Karpas-422 (cell line): Measurements from ENCODE around the gene SHROOM4. TPM values are rescaled to one million over a fixed set of nuclear protein-coding genes. Genes with fewer than 3 reads are reported as not detected.

ENCODE experiments used
- DNase-seq: peaks from one replicate; pipeline ENCODE4 v3.0.0-alpha.2; 2015
- H2AFZ ChIP-seq: fragments of 200-600 bp; sonication (generic); 2 replicates; pipeline ENCODE4 v1.6.1; 2014; ENCODE audit warnings: antibody characterized with exemption, low read length, mixed read lengths
- H3K27ac ChIP-seq: fragments of 200-600 bp; sonication (generic); 2 replicates; pipeline ENCODE4 v1.5.1; 2014; ENCODE audit warnings: mild to moderate bottlenecking, low read length, moderate library complexity
- H3K27me3 ChIP-seq: fragments of 200-600 bp; sonication (generic); 2 replicates; pipeline ENCODE4 v1.6.1; 2014; ENCODE audit warnings: low read length, mixed read lengths
- H3K36me3 ChIP-seq: fragments of 200-600 bp; sonication (generic); 2 replicates; pipeline ENCODE4 v1.6.1; 2014; ENCODE audit warnings: low read length, mixed read lengths; ENCODE audit not compliant: insufficient read depth
- H3K4me1 ChIP-seq: fragments of 200-600 bp; sonication (generic); 2 replicates; pipeline ENCODE4 v1.6.1; 2014; ENCODE audit warnings: mild to moderate bottlenecking, low read length, mixed read lengths
- H3K4me2 ChIP-seq: fragments of 200-600 bp; sonication (generic); 2 replicates; pipeline ENCODE4 v1.6.1; 2014; ENCODE audit warnings: low read length, low read depth, mild to moderate bottlenecking; ENCODE audit not compliant: poor library complexity, severe bottlenecking
- H3K4me3 ChIP-seq: fragments of 200-600 bp; sonication (generic); 2 replicates; pipeline ENCODE4 v1.5.1; 2014; ENCODE audit warnings: mild to moderate bottlenecking, antibody characterized with exemption, low read length, mixed read lengths
- H3K79me2 ChIP-seq: fragments of 200-600 bp; sonication (generic); 2 replicates; pipeline ENCODE4 v1.6.1; 2014; ENCODE audit warnings: mild to moderate bottlenecking, low read length, mixed read lengths
- H3K9ac ChIP-seq: fragments of 200-600 bp; sonication (generic); 2 replicates; pipeline ENCODE4 v1.6.0; 2014; ENCODE audit warnings: low read length
- H3K9me2 ChIP-seq: fragments of 200-600 bp; sonication (generic), shearing (Covaris generic); replicated peaks from 2 replicates; pipeline ENCODE4 v1.6.0; 2014; ENCODE audit warnings: mild to moderate bottlenecking, low read length, moderate library complexity; ENCODE audit not compliant: insufficient read depth
- H3K9me3 ChIP-seq: fragments of 300-700, 200-600 bp; sonication (generic); 2 replicates; pipeline ENCODE4 v1.6.1; 2014; ENCODE audit warnings: low read length, mixed read lengths
- H4K20me1 ChIP-seq: fragments of 200-600 bp; sonication (generic); 2 replicates; pipeline ENCODE4 v1.6.1; 2014; ENCODE audit warnings: mild to moderate bottlenecking, antibody characterized with exemption, low read length, low read depth; ENCODE audit not compliant: insufficient read depth
- total RNA-seq: library from RNA; depleted of rRNA; stranded (reverse); fragments of >200 nt; shearing (Covaris generic); gene quantifications from 2 replicates; pipeline ENCODE4 v1.2.3, GENCODE V29; 2014; ENCODE audit warnings: low replicate concordance

Gene SHROOM4
- total RNA-seq, 1 experiment from 2014 or later, result not detected

- Histone ChIP-seq H3K9me2 (no peaks in the 10 kb centered on the region), H3K79me2 (no peaks in the 10 kb centered on the region), H2AFZ (no peak overlapping the region), H3K27me3 (no peaks in the 10 kb centered on the region), H3K36me3 (no peaks in the 10 kb centered on the region), H3K9me3 (no peaks in the 10 kb centered on the region), H4K20me1 (no peaks in the 10 kb centered on the region), H3K9ac (no peak overlapping the region), H3K4me1 (peaks cover 11% of the 10 kb centered on the region), H3K4me3 (no peak overlapping the region), H3K27ac (no peak overlapping the region), H3K4me2 (no peak overlapping the region)
- DNase-seq, result no peak
Observed at GRCh38 chrX:50712777-50713176, 101.2 kb downstream of the SHROOM4 start.

GRCh38 chrX:50711907-50712306 is 102.1 kb downstream of the SHROOM4 start:
- H3K4me2 ChIP-seq, result no peak overlapping the region
- H3K9me3 ChIP-seq, result no peaks in the 10 kb centered on the region
- H3K4me3 ChIP-seq, result no peak overlapping the region
- no peak overlapping the region for H2AFZ ChIP-seq
- H3K9ac ChIP-seq, result no peak overlapping the region
- H3K9me2 ChIP-seq, result no peaks in the 10 kb centered on the region
- peaks cover 20% of the 10 kb centered on the region for H3K4me1 ChIP-seq
- DNase-seq, result no peak
- no peaks in the 10 kb centered on the region for H3K27me3 ChIP-seq
- H3K36me3 ChIP-seq, result no peaks in the 10 kb centered on the region
- H3K27ac ChIP-seq, result no peak overlapping the region
- H4K20me1 ChIP-seq, result no peaks in the 10 kb centered on the region
- no peaks in the 10 kb centered on the region for H3K79me2 ChIP-seq

GRCh38 chrX:50707955-50708699 is 105.9 kb downstream of the SHROOM4 start:
- DNase-seq, result no peak
- no peak overlapping the region for H3K27ac ChIP-seq
- no peaks in the 10 kb centered on the region for H3K9me2 ChIP-seq
- H3K27me3 ChIP-seq, result no peaks in the 10 kb centered on the region
- H2AFZ ChIP-seq, result no peak overlapping the region
- no peak overlapping the region for H3K9ac ChIP-seq
- H3K79me2 ChIP-seq, result no peaks in the 10 kb centered on the region
- H3K4me3 ChIP-seq, result no peak overlapping the region
- no peak overlapping the region for H3K4me2 ChIP-seq
- H4K20me1 ChIP-seq, result no peaks in the 10 kb centered on the region
- H3K36me3 ChIP-seq, result no peaks in the 10 kb centered on the region
- peaks cover 11% of the 10 kb centered on the region for H3K4me1 ChIP-seq
- no peaks in the 10 kb centered on the region for H3K9me3 ChIP-seq

GRCh38 chrX:50707405-50707804 is 106.6 kb downstream of the SHROOM4 start:
- no peaks in the 10 kb centered on the region for H3K9me3 ChIP-seq
- peaks cover 11% of the 10 kb centered on the region for H3K4me1 ChIP-seq
- no peak overlapping the region for H3K27ac ChIP-seq
- no peaks in the 10 kb centered on the region for H3K79me2 ChIP-seq
- no peaks in the 10 kb centered on the region for H3K9me2 ChIP-seq
- DNase-seq, result peak; percentile 45
- H3K27me3 ChIP-seq, result no peaks in the 10 kb centered on the region
- no peaks in the 10 kb centered on the region for H4K20me1 ChIP-seq
- no peak overlapping the region for H3K9ac ChIP-seq
- no peak overlapping the region for H2AFZ ChIP-seq
- no peak overlapping the region for H3K4me2 ChIP-seq
- no peaks in the 10 kb centered on the region for H3K36me3 ChIP-seq
- H3K4me3 ChIP-seq, result no peak overlapping the region

GRCh38 chrX:50705042-50705441 is 109.0 kb downstream of the SHROOM4 start:
- no peaks in the 10 kb centered on the region for H3K79me2 ChIP-seq

GRCh38 chrX:50704360-50704759 is 109.6 kb downstream of the SHROOM4 start:
- no peak overlapping the region for H3K27ac ChIP-seq
- H3K4me3 ChIP-seq, result no peak overlapping the region
- H4K20me1 ChIP-seq, result no peaks in the 10 kb centered on the region
- no peaks in the 10 kb centered on the region for H3K36me3 ChIP-seq
- H3K4me1 ChIP-seq, result peaks cover 11% of the 10 kb centered on the region
- no peaks in the 10 kb centered on the region for H3K27me3 ChIP-seq
- no peaks in the 10 kb centered on the region for H3K79me2 ChIP-seq
- H3K4me2 ChIP-seq, result no peak overlapping the region
- H3K9ac ChIP-seq, result no peak overlapping the region
- H3K9me3 ChIP-seq, result no peaks in the 10 kb centered on the region
- DNase-seq, result no peak
- no peaks in the 10 kb centered on the region for H3K9me2 ChIP-seq
- no peak overlapping the region for H2AFZ ChIP-seq

More at GRCh38 chrX:50705042-50705441, 109.0 kb downstream of the SHROOM4 start:
- Histone ChIP-seq H4K20me1 (no peaks in the 10 kb centered on the region), H2AFZ (no peak overlapping the region), H3K4me1 (peaks cover 11% of the 10 kb centered on the region), H3K9me3 (no peaks in the 10 kb centered on the region), H3K27me3 (no peaks in the 10 kb centered on the region), H3K9me2 (no peaks in the 10 kb centered on the region), H3K4me2 (no peak overlapping the region), H3K9ac (no peak overlapping the region), H3K4me3 (no peak overlapping the region), H3K36me3 (no peaks in the 10 kb centered on the region), H3K27ac (no peak overlapping the region)
- no peak for DNase-seq

GRCh38 chrX:50700921-50701320 is 113.1 kb downstream of the SHROOM4 start:
- Histone ChIP-seq H2AFZ (no peak overlapping the region), H3K4me3 (no peak overlapping the region), H3K27ac (no peak overlapping the region), H3K9ac (no peak overlapping the region), H4K20me1 (no peaks in the 10 kb centered on the region), H3K27me3 (no peaks in the 10 kb centered on the region), H3K79me2 (no peaks in the 10 kb centered on the region), H3K4me1 (no peaks in the 10 kb centered on the region), H3K9me3 (no peaks in the 10 kb centered on the region), H3K36me3 (no peaks in the 10 kb centered on the region), H3K9me2 (no peaks in the 10 kb centered on the region), H3K4me2 (no peak overlapping the region)
- DNase-seq, result no peak

- no peak for DNase-seq
- no peaks in the 10 kb centered on the region for H3K9me2 ChIP-seq
- H4K20me1 ChIP-seq, result no peaks in the 10 kb centered on the region
- H3K27ac ChIP-seq, result no peak overlapping the region
- H3K9ac ChIP-seq, result no peak overlapping the region
- no peaks in the 10 kb centered on the region for H3K4me1 ChIP-seq
- no peaks in the 10 kb centered on the region for H3K27me3 ChIP-seq
- no peak overlapping the region for H3K4me2 ChIP-seq
- no peak overlapping the region for H3K4me3 ChIP-seq
- no peaks in the 10 kb centered on the region for H3K9me3 ChIP-seq
- no peaks in the 10 kb centered on the region for H3K36me3 ChIP-seq
- H2AFZ ChIP-seq, result no peak overlapping the region
- no peaks in the 10 kb centered on the region for H3K79me2 ChIP-seq
Observed at GRCh38 chrX:50698944-50699343, 115.0 kb downstream of the SHROOM4 start.
